KMS-11 (cell line): ENCODE measurements around the gene TALDO1.

Experiments
- H2AFZ ChIP-seq: fragments of 200-600 bp; sonication (generic); 2 replicates; pipeline ENCODE4 v1.6.1; 2016; ENCODE audit warnings: antibody characterized with exemption, mixed run types, low read depth
- H3K27ac ChIP-seq: fragments of 200-600 bp; sonication (generic); 2 replicates; pipeline ENCODE4 v1.6.1; 2016; ENCODE audit warnings: mild to moderate bottlenecking, mixed run types
- H3K27me3 ChIP-seq: fragments of 200-600 bp; sonication (generic); 2 replicates; pipeline ENCODE4 v1.6.1; 2017; ENCODE audit warnings: mild to moderate bottlenecking, low read depth, mixed run types, moderate library complexity; ENCODE audit not compliant: insufficient read depth
- H3K36me3 ChIP-seq: fragments of 200-600 bp; sonication (generic); 2 replicates; pipeline ENCODE4 v1.6.1; 2017; ENCODE audit warnings: mild to moderate bottlenecking, mixed run types; ENCODE audit not compliant: insufficient read depth
- H3K4me1 ChIP-seq: fragments of 200-600 bp; sonication (generic); 2 replicates; pipeline ENCODE4 v1.6.1; 2016; ENCODE audit warnings: mild to moderate bottlenecking, low read depth, mixed run types; ENCODE audit not compliant: poor library complexity, severe bottlenecking
- H3K4me2 ChIP-seq: fragments of 200-600 bp; sonication (generic); 2 replicates; pipeline ENCODE4 v1.7.0; 2016; ENCODE audit warnings: mild to moderate bottlenecking, mixed run types
- H3K4me3 ChIP-seq: fragments of 200-600 bp; sonication (generic); IDR thresholded peaks from 2 replicates; pipeline ENCODE4 v1.6.1; 2017; ENCODE audit warnings: low read depth, low read length, mixed read lengths; ENCODE audit not compliant: insufficient read depth
- H3K79me2 ChIP-seq: fragments of 200-600 bp; sonication (generic); 2 replicates; pipeline ENCODE4 v1.6.1; 2016; ENCODE audit warnings: low read depth, mixed run types; ENCODE audit not compliant: insufficient read depth
- H3K9ac ChIP-seq: fragments of 200-600 bp; sonication (generic); 2 replicates; pipeline ENCODE4 v1.6.1; 2016; ENCODE audit warnings: mild to moderate bottlenecking, mixed run types
- H4K20me1 ChIP-seq: fragments of 200-600 bp; sonication (generic); 2 replicates; pipeline ENCODE4 v1.6.1; 2016; ENCODE audit warnings: mild to moderate bottlenecking, mixed run types; ENCODE audit not compliant: insufficient read depth
- TF ChIP-seq, protein P1 (sequence below): fragments of 200-600 bp; sonication (generic); conservative IDR thresholded peaks from 2 replicates; pipeline ENCODE4 v1.6.1; 2017; ENCODE audit warnings: low read depth, mild to moderate bottlenecking, antibody characterized with exemption, low read length, moderate library complexity, mixed read lengths

The TALDO1 gene

DNA sequence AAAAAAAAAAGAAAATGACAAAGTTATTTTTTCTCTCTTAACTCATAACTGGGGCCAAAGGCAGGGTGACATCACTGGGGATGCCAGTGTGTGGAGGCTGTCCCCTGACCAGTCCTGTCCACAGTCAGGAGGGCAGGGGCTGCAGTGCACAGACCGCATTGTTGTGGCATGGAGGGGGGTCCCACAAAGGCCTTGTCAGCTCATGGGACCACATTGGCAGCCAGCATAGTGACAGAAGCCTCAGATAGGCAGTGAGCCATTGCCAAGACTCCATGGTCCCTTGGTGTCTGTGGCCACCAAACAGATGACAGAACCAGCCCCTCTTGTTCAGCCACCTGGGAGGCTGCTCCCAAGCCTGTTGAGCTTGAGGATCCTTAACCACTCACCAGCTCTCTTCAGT lies 47.5 kb upstream of the TALDO1 start:
- Histone ChIP-seq H3K4me3 (no peak overlapping the region), H3K9ac (no peak overlapping the region), H3K36me3 (no peaks in the 10 kb centered on the region), H3K4me1 (peaks cover 10% of the 10 kb centered on the region), H3K27ac (no peak overlapping the region), H3K4me2 (no peak overlapping the region), H4K20me1 (no peaks in the 10 kb centered on the region), H2AFZ (no peak overlapping the region), H3K79me2 (peaks cover 13% of the 10 kb centered on the region; the same call in 1 of the 2 replicates), H3K27me3 (no peaks in the 10 kb centered on the region)
- TF ChIP-seq, protein P1, sequence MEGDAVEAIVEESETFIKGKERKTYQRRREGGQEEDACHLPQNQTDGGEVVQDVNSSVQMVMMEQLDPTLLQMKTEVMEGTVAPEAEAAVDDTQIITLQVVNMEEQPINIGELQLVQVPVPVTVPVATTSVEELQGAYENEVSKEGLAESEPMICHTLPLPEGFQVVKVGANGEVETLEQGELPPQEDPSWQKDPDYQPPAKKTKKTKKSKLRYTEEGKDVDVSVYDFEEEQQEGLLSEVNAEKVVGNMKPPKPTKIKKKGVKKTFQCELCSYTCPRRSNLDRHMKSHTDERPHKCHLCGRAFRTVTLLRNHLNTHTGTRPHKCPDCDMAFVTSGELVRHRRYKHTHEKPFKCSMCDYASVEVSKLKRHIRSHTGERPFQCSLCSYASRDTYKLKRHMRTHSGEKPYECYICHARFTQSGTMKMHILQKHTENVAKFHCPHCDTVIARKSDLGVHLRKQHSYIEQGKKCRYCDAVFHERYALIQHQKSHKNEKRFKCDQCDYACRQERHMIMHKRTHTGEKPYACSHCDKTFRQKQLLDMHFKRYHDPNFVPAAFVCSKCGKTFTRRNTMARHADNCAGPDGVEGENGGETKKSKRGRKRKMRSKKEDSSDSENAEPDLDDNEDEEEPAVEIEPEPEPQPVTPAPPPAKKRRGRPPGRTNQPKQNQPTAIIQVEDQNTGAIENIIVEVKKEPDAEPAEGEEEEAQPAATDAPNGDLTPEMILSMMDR, result no peak

DNA sequence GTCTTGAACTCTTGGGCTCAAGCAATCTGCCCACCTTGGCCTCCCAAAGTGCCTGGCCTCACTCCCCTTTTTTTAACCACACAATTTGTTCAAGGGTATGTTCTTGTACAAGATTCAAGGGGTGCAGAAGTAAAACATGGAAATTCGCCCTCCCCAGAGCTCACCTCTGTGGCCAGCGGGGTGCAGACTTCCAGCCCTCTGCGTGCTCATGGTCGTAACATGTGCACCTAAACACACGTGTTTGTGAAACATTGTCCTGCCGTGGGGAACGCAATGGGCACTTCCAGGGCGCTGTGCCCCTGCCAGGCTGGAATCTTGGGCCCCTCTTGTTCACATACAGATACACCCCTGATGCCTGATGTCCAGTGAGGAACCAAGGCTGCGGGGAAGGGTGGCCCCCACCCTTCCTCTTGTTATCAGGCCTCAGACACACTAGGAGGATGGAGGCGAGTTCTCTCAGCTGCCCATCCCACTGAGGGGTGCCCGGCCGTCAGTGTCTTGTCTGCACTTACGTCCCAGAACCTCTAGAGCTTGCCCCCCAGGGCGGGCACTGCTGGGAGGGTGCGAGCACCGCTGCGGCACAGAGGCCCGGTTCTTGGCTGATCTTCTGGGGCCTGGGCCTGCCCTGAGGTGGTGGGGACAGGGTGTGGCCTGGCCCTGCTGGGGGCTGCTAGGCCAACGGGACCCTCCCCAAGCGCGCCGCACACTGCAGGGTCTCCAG lies 45.4 kb upstream of the TALDO1 start:
- no peak overlapping the region for H3K4me2 ChIP-seq
- H3K9ac ChIP-seq, result no peak overlapping the region
- no peak overlapping the region for H3K4me3 ChIP-seq
- H4K20me1 ChIP-seq, result no peaks in the 10 kb centered on the region
- TF ChIP-seq, protein P1, result no peak
- H3K79me2 ChIP-seq, result peaks cover 6% of the 10 kb centered on the region; the same call in 1 of the 2 replicates
- H3K27ac ChIP-seq, result no peak overlapping the region
- peaks cover 5% of the 10 kb centered on the region for H3K4me1 ChIP-seq
- no peak overlapping the region for H2AFZ ChIP-seq
- no peaks in the 10 kb centered on the region for H3K36me3 ChIP-seq
- no peaks in the 10 kb centered on the region for H3K27me3 ChIP-seq

DNA sequence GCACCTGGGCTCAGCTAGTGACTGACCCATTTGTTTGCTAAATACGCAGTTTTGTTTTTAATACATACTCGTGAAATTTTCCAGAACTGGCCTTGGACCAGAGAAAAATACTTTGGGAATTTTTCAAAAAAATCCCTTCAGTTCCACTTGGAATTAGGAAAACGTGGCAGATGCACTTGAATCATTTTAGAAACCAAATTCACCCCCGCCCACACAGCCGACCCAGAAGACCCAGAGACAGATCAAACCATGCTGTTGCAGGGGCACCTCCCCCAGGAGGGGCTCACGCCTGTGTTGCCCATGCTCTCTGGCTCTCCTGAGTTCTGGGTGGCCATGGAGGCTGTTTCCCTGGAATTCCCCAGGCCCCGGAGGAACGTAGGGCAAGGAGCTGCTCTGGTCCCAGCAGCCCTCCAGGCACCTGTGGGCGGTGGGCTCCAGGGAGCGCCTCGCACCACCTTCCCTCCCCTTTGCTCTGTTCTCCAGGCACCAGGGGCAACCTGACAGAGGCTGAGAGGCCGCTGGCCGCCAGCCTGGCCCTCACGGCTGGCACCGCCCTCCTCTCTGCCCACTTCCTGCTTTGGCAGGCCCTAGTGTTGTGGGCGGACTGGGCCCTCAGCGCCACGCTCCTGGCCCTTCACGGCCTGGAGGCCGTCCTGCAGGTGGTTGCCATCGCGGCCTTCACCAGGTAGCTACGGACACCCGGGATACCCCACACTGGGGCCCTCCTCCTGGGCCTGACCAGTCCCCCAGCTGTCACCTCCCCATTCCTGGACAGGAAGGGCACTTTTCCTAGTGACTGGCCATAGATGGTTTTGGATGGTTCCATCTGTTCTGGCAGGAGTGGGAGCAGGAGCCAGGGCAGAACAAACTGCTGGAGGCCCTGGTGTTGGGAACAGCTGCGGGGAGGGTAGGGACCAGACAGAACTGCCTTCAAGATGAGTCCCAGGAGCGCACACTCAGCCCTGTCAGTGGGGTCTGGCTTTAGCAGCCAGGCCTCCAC lies 44.5 kb upstream of the TALDO1 start:
- no peak overlapping the region for H3K9ac ChIP-seq
- H3K27me3 ChIP-seq, result no peaks in the 10 kb centered on the region
- H3K4me3 ChIP-seq, result no peak overlapping the region
- no peak overlapping the region for H3K27ac ChIP-seq
- H3K79me2 ChIP-seq, result 0 out of 2 replicates have a peak, but pooled peaks cover 3% of the 10 kb centered on the region
- TF ChIP-seq, protein P1, result no peak
- H3K4me1 ChIP-seq, result no peaks in the 10 kb centered on the region
- H2AFZ ChIP-seq, result no peak overlapping the region
- H3K4me2 ChIP-seq, result no peak overlapping the region
- H4K20me1 ChIP-seq, result no peaks in the 10 kb centered on the region
- H3K36me3 ChIP-seq, result no peaks in the 10 kb centered on the region

DNA sequence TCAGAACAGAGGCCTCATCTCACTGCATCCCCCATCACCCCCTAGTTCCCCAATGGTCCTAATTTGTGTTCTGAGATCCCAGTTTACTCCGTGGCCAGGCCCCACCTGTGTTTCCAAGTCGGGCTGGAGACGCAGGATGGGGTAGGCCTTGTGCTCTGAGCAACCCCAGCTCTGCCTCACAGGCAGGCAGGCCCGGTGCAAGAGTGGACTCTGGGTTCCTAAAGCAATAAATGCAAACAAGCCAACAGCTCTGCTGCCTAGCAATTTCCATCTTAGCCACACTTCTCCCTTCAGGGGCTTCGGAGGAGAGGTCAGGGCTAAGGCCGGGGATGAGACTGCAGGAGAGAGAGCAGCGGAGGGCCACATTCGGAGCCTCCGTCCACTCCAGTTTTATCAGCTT lies 43.8 kb upstream of the TALDO1 start:
- H3K4me2 ChIP-seq, result no peak overlapping the region
- H3K9ac ChIP-seq, result no peak overlapping the region
- H3K4me3 ChIP-seq, result no peak overlapping the region
- no peaks in the 10 kb centered on the region for H3K27me3 ChIP-seq
- H3K27ac ChIP-seq, result no peak overlapping the region
- TF ChIP-seq, protein P1, result no peak
- no peaks in the 10 kb centered on the region for H4K20me1 ChIP-seq
- H3K79me2 ChIP-seq, result no peaks in the 10 kb centered on the region
- H2AFZ ChIP-seq, result no peak overlapping the region
- no peaks in the 10 kb centered on the region for H3K4me1 ChIP-seq
- no peaks in the 10 kb centered on the region for H3K36me3 ChIP-seq
